ENCODE measurements around the gene UBTD1.
"Not testable (repeated sequence)": the region's sequence is repeated elsewhere in the genome, so short reads cannot be mapped to it uniquely, and the experiment has no call there.

Gene UBTD1

GRCh38 chr10:97540669-97541500, 42.2 kb downstream of the UBTD1 start:
- DNase-seq: no peak

DNA sequence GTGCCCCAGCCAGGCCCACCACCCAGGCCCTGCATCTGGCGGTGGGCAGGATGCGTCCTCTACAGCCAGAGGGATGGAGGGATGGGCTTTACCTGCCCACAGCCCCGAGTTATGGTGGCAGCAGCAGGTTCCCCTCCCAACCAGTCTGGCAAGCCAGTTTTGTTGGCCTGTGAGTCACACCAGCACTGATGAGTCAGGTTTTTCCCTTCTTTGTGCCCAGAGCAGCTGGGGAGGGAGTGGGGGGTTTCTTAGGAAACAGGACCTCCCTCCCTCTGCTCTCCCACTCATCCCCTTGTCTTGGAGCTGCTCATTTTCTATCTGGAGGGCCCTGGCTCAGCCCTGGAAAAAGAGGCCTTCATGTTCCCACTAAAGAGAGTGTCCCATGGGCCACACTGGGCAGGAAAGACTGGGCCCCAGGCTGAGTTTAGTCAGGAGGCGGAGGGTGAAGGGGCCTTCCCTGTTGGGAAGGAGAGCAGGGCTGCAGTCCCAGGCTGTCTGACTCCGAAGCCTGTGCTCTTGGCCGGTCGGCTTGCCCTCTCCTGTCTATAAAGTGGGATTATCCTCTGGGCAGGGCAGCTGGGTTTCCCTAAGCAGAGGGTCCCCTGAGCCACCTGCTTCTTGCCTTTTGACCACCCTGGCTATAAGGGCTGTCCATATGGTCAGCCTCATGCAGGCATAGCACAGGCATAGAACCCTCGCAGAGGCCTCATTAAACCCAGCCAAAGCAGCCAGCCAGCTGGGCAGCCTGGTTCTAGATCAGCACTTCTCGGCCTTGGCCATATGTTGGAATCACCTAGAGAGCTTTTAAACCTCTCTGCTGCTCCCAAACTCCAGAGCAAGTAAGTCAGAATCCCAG, 43.7 kb downstream of the UBTD1 start:
- peak; percentile 21 for DNase-seq

- peak; percentile 79 for DNase-seq
Measured at GRCh38 chr10:97543025-97543546, 44.4 kb downstream of the UBTD1 start.

- DNase-seq: no peak
Measured at GRCh38 chr10:97546456-97547270, 47.9 kb downstream of the UBTD1 start.

GRCh38 chr10:97547271-97547600, 48.5 kb downstream of the UBTD1 start:
- no peak for DNase-seq

DNA sequence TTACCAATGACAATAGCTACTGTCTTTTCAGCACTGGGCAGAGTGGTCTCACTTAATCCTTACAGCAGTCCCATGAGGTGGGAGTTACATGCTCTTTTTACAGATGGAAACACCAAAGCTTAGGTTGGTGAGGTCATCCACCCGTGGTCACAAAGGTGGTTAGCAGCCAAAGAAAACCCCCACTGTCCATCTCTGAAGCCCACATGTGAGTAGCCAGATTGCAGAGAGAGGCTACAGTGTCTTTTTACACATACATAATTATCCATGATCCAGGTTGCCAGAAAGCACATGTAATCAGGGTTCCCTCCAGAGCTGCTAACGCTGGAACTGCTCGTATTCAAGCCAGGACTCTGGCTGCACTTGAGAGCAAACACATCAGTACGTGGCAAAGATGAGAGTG, 49.2 kb downstream of the UBTD1 start:
- DNase-seq: no peak

DNA sequence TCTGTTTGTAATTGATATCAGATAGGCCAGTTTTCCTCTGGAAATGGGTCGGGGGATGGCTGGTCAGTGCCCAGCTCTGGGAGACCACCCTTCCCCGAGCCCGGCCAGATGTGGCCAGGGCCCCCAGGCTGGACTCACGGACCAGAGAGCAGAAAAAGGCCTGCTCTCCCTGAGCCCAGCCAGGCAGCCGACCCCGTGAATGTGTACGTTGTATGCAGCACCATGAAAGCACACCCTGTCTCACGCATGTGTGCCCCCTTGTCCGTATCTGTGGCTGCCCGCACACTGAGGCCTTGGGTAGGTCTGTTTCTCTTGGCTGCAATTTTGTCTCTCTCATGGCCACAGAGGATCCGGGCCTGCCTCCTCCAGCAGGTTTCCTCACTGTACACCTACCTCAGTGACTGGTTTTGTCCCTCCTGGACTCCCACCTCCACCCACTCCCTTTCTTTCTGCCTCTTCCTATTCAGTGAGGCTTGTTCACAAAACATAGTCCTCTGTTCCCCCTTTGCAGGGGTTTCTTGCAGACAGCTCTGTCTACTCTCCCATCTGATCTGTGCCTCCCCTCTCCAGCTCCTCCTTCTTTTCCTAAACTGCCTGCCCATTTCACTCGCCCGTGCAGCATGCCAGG, 50.2 kb downstream of the UBTD1 start:
- no peak for DNase-seq

- peak; percentile 74 for DNase-seq
Measured at GRCh38 chr10:97549587-97550322, 51.0 kb downstream of the UBTD1 start.

- no peak for DNase-seq
Measured at GRCh38 chr10:97550336-97551149, 51.8 kb downstream of the UBTD1 start.

GRCh38 chr10:97551271-97551670, 52.5 kb downstream of the UBTD1 start:
- no peak for DNase-seq

GRCh38 chr10:97553575-97554031, 54.9 kb downstream of the UBTD1 start:
- DNase-seq: peak; percentile 80

- DNase-seq: not testable (repeated sequence)
Measured at GRCh38 chr10:97554336-97554735, 55.6 kb downstream of the UBTD1 start.

GRCh38 chr10:97555541-97555940, 56.8 kb downstream of the UBTD1 start:
- DNase-seq: not testable (repeated sequence)

- DNase-seq: not testable (repeated sequence)
Measured at GRCh38 chr10:97560731-97561381, 62.1 kb downstream of the UBTD1 start.

GRCh38 chr10:97561386-97562077, 62.8 kb downstream of the UBTD1 start:
- not testable (repeated sequence) for DNase-seq

- DNase-seq: not testable (repeated sequence)
Measured at GRCh38 chr10:97562329-97562728, 63.6 kb downstream of the UBTD1 start.

DNA sequence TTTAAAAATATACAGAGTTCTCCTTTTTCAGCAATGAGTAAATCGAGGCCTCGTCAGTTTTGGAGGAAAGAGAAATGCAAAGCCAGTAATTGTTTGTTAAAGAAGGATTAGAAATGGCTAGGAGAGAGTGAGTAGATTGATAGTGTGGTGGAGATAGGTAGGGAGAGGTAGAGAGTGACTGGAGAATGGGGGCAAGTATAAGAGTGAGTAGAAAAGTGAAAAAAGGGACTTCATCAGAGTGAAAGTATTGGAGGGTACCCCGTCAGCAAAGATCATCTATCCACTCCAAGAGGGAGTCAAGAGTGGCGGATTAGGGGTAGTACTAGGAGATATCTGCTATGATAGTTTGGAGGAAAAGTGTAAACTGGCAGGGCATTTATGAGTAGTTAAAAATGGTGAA, 64.6 kb downstream of the UBTD1 start:
- DNase-seq: no peak

DNA sequence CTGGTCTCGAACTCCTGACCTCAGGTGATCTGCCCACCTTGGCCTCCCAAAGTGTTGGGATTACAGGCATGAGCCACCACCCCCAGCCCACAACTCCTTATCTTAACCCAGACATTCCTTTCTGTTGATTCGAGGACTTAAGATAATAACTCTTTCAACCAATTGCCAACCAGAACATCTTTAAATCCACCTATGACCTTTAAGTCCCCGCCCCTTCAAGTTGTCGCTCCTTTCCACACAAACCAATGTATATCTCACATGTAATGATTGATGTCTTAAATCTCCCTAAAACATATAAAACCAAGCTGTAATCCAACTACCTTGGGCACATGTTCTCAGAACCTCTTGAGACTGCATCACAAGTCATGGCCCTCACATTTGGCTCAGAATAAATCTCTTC, 66.1 kb downstream of the UBTD1 start:
- no peak for DNase-seq

DNA sequence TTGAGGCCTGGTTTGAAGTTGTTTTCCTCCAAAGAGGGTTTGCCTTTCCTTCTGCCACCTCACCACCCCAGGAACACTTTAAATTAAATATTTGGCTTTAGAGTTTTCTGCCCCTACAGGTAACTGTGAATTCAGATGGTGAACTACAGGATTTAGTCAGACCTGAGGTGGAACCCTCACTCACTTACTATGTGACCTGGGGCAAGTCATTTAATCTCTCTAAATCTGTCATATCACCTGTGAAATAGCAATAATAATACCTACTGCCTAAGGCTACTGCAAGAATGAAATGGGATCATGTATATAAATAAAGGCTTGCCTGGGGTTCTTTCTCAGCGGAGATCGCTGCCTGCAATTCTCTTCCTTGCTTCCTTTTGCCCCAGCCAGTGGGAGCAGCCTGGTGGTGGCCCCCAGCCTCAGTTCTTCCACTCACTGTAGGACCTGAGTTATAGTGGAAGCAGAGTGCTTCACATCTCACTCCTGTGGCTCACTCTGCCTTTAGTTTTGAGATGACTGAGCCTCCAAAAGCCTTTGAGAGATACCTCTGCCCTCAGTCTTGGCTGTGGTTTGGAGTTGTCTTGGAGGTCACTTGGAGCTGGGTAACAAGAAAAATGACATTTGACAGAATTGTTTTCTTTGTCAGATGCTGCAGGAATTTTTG, 67.7 kb downstream of the UBTD1 start:
- DNase-seq: no peak

Measured in midbrain (tissue), 1 donor.